Keratinocyte (primary cell): ENCODE data around the gene MAD2L2. TPM values are rescaled to one million over a fixed set of nuclear protein-coding genes. Genes with fewer than 3 reads are reported as not detected.

ENCODE experiments used
- DNase-seq: peaks from one replicate; pipeline ENCODE4 v3.0.0-alpha.2; 2011; ENCODE audit warnings: low read depth, missing footprints, low spot score
- FAIRE-seq: peaks from 2 replicates; lab custom pipeline; 2011; peaks lifted over from hg19 to GRCh38; lab: Jason Lieb, UNC
- H2AFZ ChIP-seq: 2 replicates; pipeline ENCODE4 v1.6.0; 2012; ENCODE audit warnings: low read length, control low read depth, inconsistent platforms; ENCODE audit not compliant: control insufficient read depth
- H3K27ac ChIP-seq: 2 replicates; pipeline ENCODE4 v1.5.1; 2011; ENCODE audit warnings: low read length; ENCODE audit not compliant: control insufficient read depth, insufficient read depth
- H3K27me3 ChIP-seq: 3 replicates; pipeline ENCODE4 v1.6.0; 2011; ENCODE audit warnings: low read length; ENCODE audit not compliant: control insufficient read depth, insufficient read depth; ENCODE audit errors: extremely low read depth
- H3K36me3 ChIP-seq, 2 experiments: 2 replicates in 1 of 2; 3 replicates in 1 of 2; pipeline ENCODE4 v1.5.1; 2011; ENCODE audit warnings: low read length in 2 of 2, mild to moderate bottlenecking in 1 of 2; ENCODE audit not compliant: control insufficient read depth in 2 of 2, insufficient read depth in 2 of 2; ENCODE audit errors: extremely low read depth in 1 of 2
- H3K4me1 ChIP-seq: 3 replicates; pipeline ENCODE4 v1.5.1; 2011; ENCODE audit warnings: low read length; ENCODE audit not compliant: control insufficient read depth, insufficient read depth; ENCODE audit errors: extremely low read depth
- H3K4me2 ChIP-seq: 3 replicates; pipeline ENCODE4 v1.6.0; 2011; ENCODE audit warnings: low read depth, low read length; ENCODE audit not compliant: control insufficient read depth, insufficient read depth; ENCODE audit errors: extremely low read depth
- H3K4me3 ChIP-seq, 3 experiments: fragments of 200-600 bp in 1 of 3; sonication (generic) in 1 of 3; 2 replicates in 2 of 3; 3 replicates in 1 of 3; pipeline ENCODE4 v1.5.1; 2011 to 2016; ENCODE audit warnings: low read length in 3 of 3, mild to moderate bottlenecking in 3 of 3, control low read depth in 2 of 3, inconsistent platforms in 1 of 3, low read depth in 1 of 3, mixed read lengths in 1 of 3, mixed run types in 1 of 3, moderate library complexity in 1 of 3; ENCODE audit not compliant: control insufficient read depth in 2 of 3, insufficient read depth in 2 of 3; ENCODE audit errors: extremely low read depth in 1 of 3
- H3K79me2 ChIP-seq: 2 replicates; pipeline ENCODE4 v1.6.0; 2012; ENCODE audit warnings: low read length; ENCODE audit not compliant: control insufficient read depth, insufficient read depth
- H3K9ac ChIP-seq: 3 replicates; pipeline ENCODE4 v1.6.0; 2011; ENCODE audit warnings: low read length; ENCODE audit not compliant: control insufficient read depth, insufficient read depth; ENCODE audit errors: extremely low read depth
- H3K9me1 ChIP-seq: 3 replicates; pipeline ENCODE4 v1.6.0; 2011; ENCODE audit warnings: low read length; ENCODE audit not compliant: control insufficient read depth, insufficient read depth; ENCODE audit errors: extremely low read depth
- H3K9me3 ChIP-seq: 2 replicates; pipeline ENCODE4 v1.5.1; 2012; ENCODE audit warnings: low read depth, low read length; ENCODE audit not compliant: control insufficient read depth
- H4K20me1 ChIP-seq: 3 replicates; pipeline ENCODE4 v1.6.0; 2011; ENCODE audit warnings: low read length; ENCODE audit not compliant: control insufficient read depth, insufficient read depth; ENCODE audit errors: extremely low read depth
- CTCF ChIP-seq, 3 experiments: IDR thresholded peaks in 1 of 3; conservative IDR thresholded peaks in 1 of 3; optimal IDR thresholded peaks in 1 of 3; 2 replicates in 2 of 3; 3 replicates in 1 of 3; pipeline versions ENCODE3 to v1.5.1; 2011; ENCODE audit warnings: low read length in 3 of 3, mild to moderate bottlenecking in 3 of 3, moderate library complexity in 2 of 3, control low read depth in 1 of 3, inconsistent platforms in 1 of 3; ENCODE audit not compliant: insufficient read depth in 2 of 3; ENCODE audit errors: extremely low read depth in 1 of 3
- EZH2 ChIP-seq: IDR thresholded peaks from one replicate; pipeline ENCODE4 v1.6.1; 2012; ENCODE audit warnings: inconsistent platforms, mild to moderate bottlenecking, low read length, moderate library complexity
- dilution Hi-C: fragments of 300-500 bp; cut with MboI; formaldehyde crosslinking; loops from one replicate; pipeline ENCODE4 v1.7.0; 2020; ENCODE audit warnings: low sequenced_read_pairs; ENCODE audit not compliant: extremely low pct_ligation_motif_present
- polyA plus RNA-seq, 5 experiments: library from polyadenylated mRNA; depleted of rRNA in 3 of 5; stranded (reverse) in 3 of 5; stranded (forward) in 1 of 5; unstranded in 1 of 5; fragments of >200 nt; gene quantifications; 1 replicate in 1 of 5; 2 replicates in 3 of 5; 3 replicates in 1 of 5; pipeline versions ENCODE4 v1.2.1 to v1.2.3, GENCODE V29; 2011 to 2012; ENCODE audit warnings: missing spikeins in 2 of 5, low read depth in 1 of 5, low replicate concordance in 1 of 5

The MAD2L2 gene
- polyA plus RNA-seq, 1 donor (not counting 4 experiments of a cell fraction or from before 2014, with no cell fraction given): 24.8 TPM

- no peaks in the 10 kb centered on the region for H4K20me1 ChIP-seq
- no peaks in the 10 kb centered on the region for H3K79me2 ChIP-seq
- FAIRE-seq: no peak
- H3K9me1 ChIP-seq: no peaks in the 10 kb centered on the region
- H3K4me1 ChIP-seq: no peaks in the 10 kb centered on the region
- no peaks in the 10 kb centered on the region for H3K9me3 ChIP-seq
- no peak overlapping the region for H2AFZ ChIP-seq
- dilution Hi-C loops: no loop called here
- TF ChIP-seq EZH2: no peak
- TF ChIP-seq CTCF (optimal IDR thresholded peaks at IDR 0.05 in 1 of 3, IDR thresholded peaks at IDR 0.05 in 1 of 3, conservative IDR thresholded peaks at IDR 0.05 in 1 of 3; ENCODE audit: extremely low read depth in 1 of 3, insufficient read depth in 2 of 3, low read length in 3 of 3): no peak
- no peak overlapping the region for H3K27ac ChIP-seq
- no peak overlapping the region for H3K4me2 ChIP-seq
- peaks cover 3% of the 10 kb centered on the region for H3K27me3 ChIP-seq
- H3K36me3 ChIP-seq: no peaks in the 10 kb centered on the region
- no peak overlapping the region for H3K9ac ChIP-seq
- no peak for DNase-seq
- no peak overlapping the region for H3K4me3 ChIP-seq
Observed at GRCh38 chr1:11626551-11626950, 54.4 kb downstream of the MAD2L2 start.

Other genes with a start within 250 kb of the MAD2L2 start
- gene DISP3, start 202.0 kb downstream of the MAD2L2 start, polyA plus RNA-seq: 0.01 TPM in 1 of 3 replicates, not detected in the others
- gene FBXO2, start 26.7 kb downstream of the MAD2L2 start, polyA plus RNA-seq: 42.2 to 83.7 TPM (median 65.9 TPM) in 3 replicates
- gene FBXO44, start 26.3 kb downstream of the MAD2L2 start, polyA plus RNA-seq: 23.1 to 39.9 TPM (median 25.8 TPM) in 3 replicates
- 10.9 to 24.0 TPM (median 11.2 TPM) in 3 replicates for gene FBXO6, start 16.9 kb downstream of the MAD2L2 start, polyA plus RNA-seq
- gene DRAXIN, start 10.6 kb upstream of the MAD2L2 start, polyA plus RNA-seq: not detected in 3 replicates
- gene AGTRAP, start 55.0 kb upstream of the MAD2L2 start, polyA plus RNA-seq: 36.7 to 75.6 TPM (median 65.8 TPM) in 3 replicates
- not detected in 3 replicates for gene C1orf167, start 81.0 kb upstream of the MAD2L2 start, polyA plus RNA-seq
- 5.1 to 8.3 TPM (median 5.2 TPM) in 3 replicates for gene MTHFR, start 124.8 kb upstream of the MAD2L2 start, polyA plus RNA-seq
- 5.2 to 9.8 TPM (median 7.4 TPM) in 3 replicates for gene CLCN6, start 125.0 kb upstream of the MAD2L2 start, polyA plus RNA-seq
- gene NPPA, start 166.6 kb upstream of the MAD2L2 start, polyA plus RNA-seq: not detected in 3 replicates
- gene NPPB, start 177.8 kb upstream of the MAD2L2 start, polyA plus RNA-seq: not detected in 3 replicates
- gene KIAA2013, start 245.3 kb upstream of the MAD2L2 start, polyA plus RNA-seq: 26.7 to 51.9 TPM (median 31.1 TPM) in 3 replicates